ENCODE data around the gene ZNF326.

ZNF326 gene

GRCh38 chr1:90074970-90075391 lies 80.1 kb downstream of the ZNF326 start:
- H3K4me3 ChIP-seq (replicated peaks; ENCODE audit: low read depth, low read length) = no peak overlapping the region
- TF ChIP-seq CTCF (IDR thresholded peaks at IDR 0.05; ENCODE audit: low read length, missing control alignments) = no peak
- DNase-seq (ENCODE audit: low read depth) = no peak

GRCh38 chr1:90083995-90084394 lies 89.1 kb downstream of the ZNF326 start:
- no peak for TF ChIP-seq CTCF (IDR thresholded peaks at IDR 0.05; ENCODE audit: low read length, missing control alignments)
- no peak for DNase-seq (ENCODE audit: low read depth)
- H3K4me3 ChIP-seq (replicated peaks; ENCODE audit: low read depth, low read length) = no peak overlapping the region
